Activated T-helper 2 cell treated with anti-CD3 and anti-CD28 coated beads, Interferon-gamma antibody, Interleukin-2, Interleukin-4, amounts not matched to agents 10 μg/mL and 5 μg/mL and 100 μg/mL, durations not matched to agents 14 hours and 24 hours and 36 hours (primary cell): ENCODE results near the gene CGNL1. TPM values are rescaled to one million over a fixed set of nuclear protein-coding genes. Genes with fewer than 3 reads are reported as not detected.

Experiments
- DNase-seq: peaks from one replicate; pipeline ENCODE4 v3.0.0; 2021; ENCODE audit warnings: low spot score
- H3K27ac Mint-ChIP-seq: one replicate; pipeline ENCODE4 v1.8.0; 2021; ENCODE audit warnings: mixed read lengths
- H3K27me3 Mint-ChIP-seq: one replicate; pipeline ENCODE4 v1.8.0; 2021; ENCODE audit warnings: low read depth, mixed read lengths
- H3K36me3 Mint-ChIP-seq: one replicate; pipeline ENCODE4 v1.8.0; 2021; ENCODE audit warnings: low read depth, mixed read lengths
- H3K4me1 Mint-ChIP-seq: one replicate; pipeline ENCODE4 v1.8.0; 2021; ENCODE audit warnings: low read depth, mixed read lengths
- H3K4me3 Mint-ChIP-seq: one replicate; pipeline ENCODE4 v1.8.0; 2021; ENCODE audit warnings: low read depth, mild to moderate bottlenecking, moderate library complexity, mixed read lengths
- H3K9me3 Mint-ChIP-seq: one replicate; pipeline ENCODE4 v1.8.0; 2021; ENCODE audit warnings: mixed read lengths
- intact Hi-C: fragments of 100-400 bp; cut with micrococcal nuclease; formaldehyde crosslinking; loops from one replicate; pipeline ENCODE4 v1.15.1; 2023
- total RNA-seq: library from RNA; stranded (reverse); gene quantifications from 2 replicates; pipeline ENCODE4 v1.2.3, GENCODE V29; 2022

The CGNL1 gene
- total RNA-seq, 1 donor from 2014 or later = not detected

DNA sequence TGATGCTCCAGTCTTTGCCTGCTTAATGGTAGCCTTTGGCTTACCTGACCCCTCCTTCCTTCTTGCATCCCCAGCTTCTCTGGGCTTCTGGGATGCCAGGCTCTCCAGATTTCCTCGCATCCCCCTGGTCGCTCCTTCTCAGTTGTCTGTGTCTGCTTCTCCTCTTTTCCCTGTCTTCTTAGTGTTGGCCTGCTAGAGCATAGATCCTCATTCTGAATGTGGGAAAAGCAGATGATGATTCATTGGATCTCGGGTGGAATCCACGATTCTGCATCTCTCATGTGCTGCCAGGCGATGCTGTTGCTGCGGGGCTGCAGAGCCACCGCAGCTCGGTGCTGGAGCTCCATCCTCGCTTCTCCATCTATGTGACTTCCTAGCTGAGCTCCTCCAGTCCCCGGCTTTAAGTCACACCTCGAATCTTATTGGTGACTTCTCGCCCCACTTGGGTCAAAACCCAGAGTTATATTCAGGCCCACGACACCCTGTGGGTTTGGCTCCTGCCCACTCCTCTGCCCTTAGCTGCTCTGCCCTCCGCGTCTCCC is 47.4 kb downstream of the CGNL1 start:
- no peaks in the 10 kb centered on the region for H3K27me3 Mint-ChIP-seq
- intact Hi-C loops = no loop called here
- no peak overlapping the region for H3K4me3 Mint-ChIP-seq

GRCh38 chr15:57424628-57425405 is 48.5 kb downstream of the CGNL1 start:
- Mint-ChIP-seq H3K4me3 (no peak overlapping the region), H3K4me1 (no peaks in the 10 kb centered on the region), H3K36me3 (no peaks in the 10 kb centered on the region), H3K9me3 (no peaks in the 10 kb centered on the region), H3K27ac (no peak overlapping the region), H3K27me3 (no peaks in the 10 kb centered on the region)
- intact Hi-C loops = no loop called here
- DNase-seq = no peak

More for the DNA sequence above, 47.4 kb downstream of the CGNL1 start:
- no peaks in the 10 kb centered on the region for H3K36me3 Mint-ChIP-seq
- DNase-seq = no peak
- no peaks in the 10 kb centered on the region for H3K4me1 Mint-ChIP-seq
- no peak overlapping the region for H3K27ac Mint-ChIP-seq
- H3K9me3 Mint-ChIP-seq = no peaks in the 10 kb centered on the region

- no peak overlapping the region for H3K4me3 Mint-ChIP-seq
- H3K36me3 Mint-ChIP-seq = no peaks in the 10 kb centered on the region
- H3K9me3 Mint-ChIP-seq = no peaks in the 10 kb centered on the region
- intact Hi-C loops = no loop called here
- H3K27ac Mint-ChIP-seq = no peak overlapping the region
- no peak for DNase-seq
- no peaks in the 10 kb centered on the region for H3K4me1 Mint-ChIP-seq
- H3K27me3 Mint-ChIP-seq = no peaks in the 10 kb centered on the region
Observed at GRCh38 chr15:57425842-57426241, 49.5 kb downstream of the CGNL1 start.

GRCh38 chr15:57427367-57427821 is 51.1 kb downstream of the CGNL1 start:
- Mint-ChIP-seq H3K36me3 (no peaks in the 10 kb centered on the region), H3K27me3 (peaks cover 2% of the 10 kb centered on the region), H3K4me3 (no peak overlapping the region), H3K4me1 (no peaks in the 10 kb centered on the region), H3K9me3 (no peaks in the 10 kb centered on the region), H3K27ac (no peak overlapping the region)
- no peak for DNase-seq
- intact Hi-C loops = no loop called here

DNA sequence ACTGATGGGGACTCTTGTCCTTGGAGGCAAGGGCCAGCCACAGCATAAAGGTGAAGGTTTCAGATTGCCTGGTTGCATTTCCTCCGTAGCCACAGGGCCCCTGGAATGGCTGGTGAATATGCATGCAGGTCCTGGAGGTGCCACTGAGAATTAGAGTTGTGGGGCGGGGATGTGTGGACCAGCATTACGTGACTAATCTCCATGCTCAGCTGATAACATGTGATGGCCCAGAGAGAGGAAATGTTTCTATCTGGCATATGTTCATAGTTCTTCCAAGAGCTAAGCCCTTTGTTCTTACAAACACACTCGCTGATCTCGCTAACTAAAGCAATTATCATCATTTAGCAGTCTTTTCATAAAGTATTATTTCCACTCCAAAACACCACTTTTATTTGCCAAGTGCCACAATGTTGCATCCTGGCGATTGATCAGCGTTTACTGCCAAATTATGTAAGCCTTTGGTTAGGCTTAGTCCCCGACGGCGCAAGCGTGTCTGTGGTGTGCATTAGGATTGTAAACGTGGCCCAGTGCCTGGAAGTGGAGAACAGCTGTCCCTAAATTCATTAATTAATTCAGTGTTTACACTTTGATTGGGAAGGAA is 55.9 kb downstream of the CGNL1 start:
- DNase-seq = no peak

GRCh38 chr15:57436166-57436565 is 59.9 kb downstream of the CGNL1 start:
- no peaks in the 10 kb centered on the region for H3K4me1 Mint-ChIP-seq
- H3K4me3 Mint-ChIP-seq = no peak overlapping the region
- peaks cover 15% of the 10 kb centered on the region for H3K27me3 Mint-ChIP-seq
- no peak overlapping the region for H3K27ac Mint-ChIP-seq
- no peaks in the 10 kb centered on the region for H3K9me3 Mint-ChIP-seq
- intact Hi-C loops = no loop called here
- H3K36me3 Mint-ChIP-seq = no peaks in the 10 kb centered on the region
- DNase-seq = no peak

More for the DNA sequence above, 55.9 kb downstream of the CGNL1 start:
- Mint-ChIP-seq H3K4me1 (no peaks in the 10 kb centered on the region), H3K36me3 (no peaks in the 10 kb centered on the region), H3K9me3 (no peaks in the 10 kb centered on the region), H3K27ac (no peak overlapping the region), H3K27me3 (peaks cover 15% of the 10 kb centered on the region), H3K4me3 (no peak overlapping the region)
- intact Hi-C loops = no loop called here

DNA sequence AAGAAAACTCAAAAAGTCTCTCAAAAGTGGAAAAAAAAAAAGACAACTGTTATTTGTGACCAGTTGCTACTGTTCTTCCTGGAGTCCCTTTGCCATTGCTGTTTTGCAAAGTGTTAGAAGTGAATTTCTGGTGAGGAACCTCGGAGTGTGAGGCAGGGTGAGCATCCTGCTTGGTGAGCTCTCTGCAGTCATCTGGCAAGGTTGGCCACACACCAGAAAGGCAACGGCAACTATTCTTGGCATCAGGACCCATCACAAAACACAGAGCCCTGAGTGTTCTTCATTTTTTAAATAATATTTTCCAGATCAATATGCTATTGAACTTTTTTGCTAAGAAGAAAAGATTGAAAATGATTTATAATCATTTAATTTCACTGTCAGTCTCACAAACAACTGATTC is 60.7 kb downstream of the CGNL1 start:
- intact Hi-C loops = no loop called here
- Mint-ChIP-seq H3K9me3 (no peaks in the 10 kb centered on the region), H3K36me3 (no peaks in the 10 kb centered on the region), H3K27ac (no peak overlapping the region), H3K4me1 (no peaks in the 10 kb centered on the region), H3K27me3 (peaks cover 15% of the 10 kb centered on the region), H3K4me3 (no peak overlapping the region)
- no peak for DNase-seq

- no peaks in the 10 kb centered on the region for H3K9me3 Mint-ChIP-seq
- no peak for DNase-seq
- no peak overlapping the region for H3K4me3 Mint-ChIP-seq
- no peaks in the 10 kb centered on the region for H3K4me1 Mint-ChIP-seq
- peaks cover 12% of the 10 kb centered on the region for H3K27me3 Mint-ChIP-seq
- no peak overlapping the region for H3K27ac Mint-ChIP-seq
- intact Hi-C loops = no loop called here
- no peaks in the 10 kb centered on the region for H3K36me3 Mint-ChIP-seq
Observed at GRCh38 chr15:57437564-57437963, 61.3 kb downstream of the CGNL1 start.

DNA sequence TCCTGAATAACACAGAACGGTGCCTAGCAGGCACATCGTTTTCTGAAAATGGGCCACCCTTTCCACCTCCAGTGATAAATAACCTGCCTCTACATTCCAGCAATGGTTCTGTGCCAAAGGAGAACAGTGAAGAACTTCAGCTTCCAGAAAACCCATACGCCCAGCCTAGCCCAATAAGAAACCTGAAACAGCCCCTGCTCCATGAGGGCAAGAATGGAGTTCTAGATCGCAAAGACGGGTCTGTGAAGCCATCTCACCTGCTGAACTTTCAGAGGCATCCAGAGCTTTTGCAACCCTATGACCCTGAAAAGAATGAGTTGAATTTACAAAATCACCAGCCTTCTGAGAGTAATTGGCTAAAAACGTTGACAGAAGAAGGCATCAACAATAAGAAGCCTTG is 61.9 kb downstream of the CGNL1 start:
- Mint-ChIP-seq H3K27ac (no peak overlapping the region), H3K27me3 (peaks cover 10% of the 10 kb centered on the region), H3K9me3 (no peaks in the 10 kb centered on the region), H3K4me1 (no peaks in the 10 kb centered on the region), H3K4me3 (no peak overlapping the region), H3K36me3 (no peaks in the 10 kb centered on the region)
- intact Hi-C loops = no loop called here
- no peak for DNase-seq

- Mint-ChIP-seq H3K27me3 (peaks cover 6% of the 10 kb centered on the region), H3K9me3 (no peaks in the 10 kb centered on the region), H3K27ac (no peak overlapping the region), H3K4me1 (no peaks in the 10 kb centered on the region), H3K36me3 (no peaks in the 10 kb centered on the region), H3K4me3 (no peak overlapping the region)
- intact Hi-C loops = no loop called here
- DNase-seq = no peak
Observed at GRCh38 chr15:57439128-57440027, 63.1 kb downstream of the CGNL1 start.

GRCh38 chr15:57440167-57440566 is 63.9 kb downstream of the CGNL1 start:
- Mint-ChIP-seq H3K36me3 (no peaks in the 10 kb centered on the region), H3K27ac (no peak overlapping the region), H3K9me3 (no peaks in the 10 kb centered on the region), H3K27me3 (peaks cover 7% of the 10 kb centered on the region), H3K4me1 (no peaks in the 10 kb centered on the region), H3K4me3 (no peak overlapping the region)
- intact Hi-C loops = no loop called here
- DNase-seq = no peak

- Mint-ChIP-seq H3K9me3 (no peaks in the 10 kb centered on the region), H3K4me1 (no peaks in the 10 kb centered on the region), H3K27me3 (peaks cover 7% of the 10 kb centered on the region), H3K4me3 (no peak overlapping the region), H3K27ac (no peak overlapping the region), H3K36me3 (no peaks in the 10 kb centered on the region)
- no peak for DNase-seq
- intact Hi-C loops = no loop called here
Observed at GRCh38 chr15:57440799-57441198, 64.5 kb downstream of the CGNL1 start.
